Smooth muscle cell (in vitro differentiated cells): Measurements from ENCODE around the gene VAPA. TPM values are rescaled to one million over a fixed set of nuclear protein-coding genes. Genes with fewer than 3 reads are reported as not detected.
A peak's percentile ranks its signal among the peaks of the same experiment; 100 is the strongest.

Source experiments
- DNase-seq: peaks from one replicate; lab custom pipeline; 2025; ENCODE audit not compliant: unreplicated experiment; lab: John Stamatoyannopoulos, UW
- H2AFZ ChIP-seq: fragments of 200-600 bp; sonication (generic); 2 replicates; pipeline ENCODE4 v1.6.0; 2016; ENCODE audit warnings: antibody characterized with exemption, low read depth, mild to moderate bottlenecking
- H3F3A ChIP-seq: fragments of 200-600 bp; sonication (generic); 2 replicates; pipeline ENCODE4 v1.6.0; 2017; ENCODE audit warnings: antibody characterized with exemption, low read depth
- H3K27ac ChIP-seq: fragments of 200-600 bp; sonication (generic); 2 replicates; pipeline ENCODE4 v1.5.1; 2016; ENCODE audit warnings: low read depth, mild to moderate bottlenecking
- H3K27me3 ChIP-seq: fragments of 200-600 bp; sonication (generic); 2 replicates; pipeline ENCODE4 v1.6.1; 2016; ENCODE audit warnings: low read depth, mild to moderate bottlenecking
- H3K36me3 ChIP-seq: fragments of 200-600 bp; sonication (generic); 2 replicates; pipeline ENCODE4 v1.5.1; 2016; ENCODE audit warnings: low read depth
- H3K4me1 ChIP-seq: fragments of 200-600 bp; sonication (generic); 2 replicates; pipeline ENCODE4 v1.5.1; 2016; ENCODE audit warnings: low read depth
- H3K4me2 ChIP-seq: fragments of 200-600 bp; sonication (generic); 2 replicates; pipeline ENCODE4 v1.6.0; 2016; ENCODE audit warnings: mild to moderate bottlenecking
- H3K4me3 ChIP-seq: fragments of 200-600 bp; sonication (generic); 2 replicates; pipeline ENCODE4 v1.5.1; 2016; ENCODE audit warnings: mild to moderate bottlenecking
- H3K79me2 ChIP-seq: fragments of 200-600 bp; sonication (generic); 2 replicates; pipeline ENCODE4 v1.6.0; 2016; ENCODE audit warnings: low read depth, mild to moderate bottlenecking
- H3K9ac ChIP-seq: fragments of 200-600 bp; sonication (generic); 2 replicates; pipeline ENCODE4 v1.6.0; 2016; ENCODE audit warnings: low read depth
- H3K9me3 ChIP-seq: fragments of 200-600 bp; sonication (generic); replicated peaks from 2 replicates; pipeline ENCODE4 v1.5.1; 2016; ENCODE audit warnings: low read depth
- H4K20me1 ChIP-seq: fragments of 200-600 bp; sonication (generic); 2 replicates; pipeline ENCODE4 v1.6.0; 2016; ENCODE audit warnings: low read depth
- CTCF ChIP-seq: fragments of 200-600 bp; sonication (generic); IDR thresholded peaks from 2 replicates; pipeline ENCODE4 v1.5.1; 2017; ENCODE audit warnings: borderline replicate concordance, mild to moderate bottlenecking, antibody characterized with exemption; ENCODE audit not compliant: insufficient read depth, poor library complexity, severe bottlenecking
- whole genome bisulfite sequencing: methylation state at CpG from one replicate; pipeline ENCODE4 v1.1.7; 2016; ENCODE audit warnings: low lambda C conversion rate; 5-methylcytosine and 5-hydroxymethylcytosine counted together
- polyA plus RNA-seq: library from polyadenylated mRNA; unstranded; fragments of >200 nt; fragmentation: Nextera tagmentation; extraction: Ambion mirVana; gene quantifications from 2 replicates; pipeline ENCODE4 v1.2.1, GENCODE V29; 2016
- total RNA-seq: library from RNA; depleted of rRNA; stranded (reverse); fragments of >200 nt; gene quantifications from 2 replicates; pipeline ENCODE4 v1.2.3, GENCODE V29; 2014

The VAPA gene
- total and polyA plus RNA-seq, 2 experiments from 2014 or later: 315 to 350 TPM

- TF ChIP-seq CTCF: no peak
- Histone ChIP-seq H3K4me2 (peak overlapping the region; percentile 83), H3K36me3 (no peaks in the 10 kb centered on the region), H3K4me1 (peaks cover 22% of the 10 kb centered on the region), H4K20me1 (peaks cover 35% of the 10 kb centered on the region), H3K9ac (peak overlapping the region; percentile 100), H3K9me3 (no peaks in the 10 kb centered on the region), H3K27me3 (no peaks in the 10 kb centered on the region), H3K79me2 (peaks cover 40% of the 10 kb centered on the region), H3K27ac (peak overlapping the region; percentile 100), H2AFZ (peak overlapping the region; percentile 53), H3K4me3 (peak overlapping the region; percentile 85), H3F3A (no peaks in the 10 kb centered on the region)
- DNase-seq: no peak
- 8% methylated on average over 12 of the region's 12 CpGs for WGBS
Observed at GRCh38 chr18:9913151-9913525, 678 bp upstream of the VAPA start.

GRCh38 chr18:9914334-9914583 lies 443 bp downstream of the VAPA start:
- Histone ChIP-seq H3F3A (no peaks in the 10 kb centered on the region), H2AFZ (peak overlapping the region; percentile 41), H4K20me1 (peaks cover 47% of the 10 kb centered on the region), H3K4me2 (peak overlapping the region; percentile 83), H3K27me3 (no peaks in the 10 kb centered on the region), H3K9me3 (no peaks in the 10 kb centered on the region), H3K9ac (peak overlapping the region; percentile 100), H3K36me3 (no peaks in the 10 kb centered on the region), H3K4me1 (peaks cover 30% of the 10 kb centered on the region), H3K4me3 (peak overlapping the region; percentile 85), H3K79me2 (peaks cover 51% of the 10 kb centered on the region), H3K27ac (peak overlapping the region; percentile 100)
- no peak for DNase-seq
- WGBS: 0% methylated on average over 3 of the region's 35 CpGs
- TF ChIP-seq CTCF: no peak

DNA sequence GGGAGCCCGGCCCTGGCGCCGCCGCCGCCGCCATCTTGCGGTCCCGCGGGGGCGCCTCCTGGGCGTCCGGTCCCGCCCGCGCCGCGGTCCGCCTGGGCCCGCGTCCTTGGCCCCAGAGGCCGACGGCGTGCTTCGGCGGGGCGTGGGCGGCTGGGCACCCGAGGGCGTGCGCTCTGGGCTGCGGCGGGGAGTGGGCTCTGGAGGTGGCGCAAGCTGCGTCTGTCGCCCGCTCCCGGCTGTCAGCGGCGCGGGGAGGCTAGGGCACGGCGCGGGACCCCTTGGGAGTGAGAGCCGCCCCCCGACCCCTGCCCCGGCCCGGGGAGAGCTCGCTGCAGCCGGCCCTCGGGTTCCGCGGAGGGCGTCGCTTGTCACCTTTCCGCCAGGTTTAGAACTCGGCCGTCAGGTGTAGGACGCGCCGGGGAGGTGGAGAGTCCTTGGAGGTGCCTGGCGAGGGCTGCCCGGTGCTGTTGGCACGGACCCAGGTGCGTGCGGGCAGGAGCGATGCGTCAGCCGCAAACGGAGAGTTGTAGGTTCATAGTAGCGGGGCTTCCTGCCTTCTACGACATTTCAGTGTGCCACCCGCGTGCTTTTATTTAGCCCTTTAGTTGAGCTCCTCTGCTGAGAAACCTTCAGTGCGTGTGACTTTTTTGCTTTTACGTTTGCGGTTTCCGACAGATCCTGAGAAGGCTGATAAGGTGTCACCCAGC lies 921 bp downstream of the VAPA start:
- no peaks in the 10 kb centered on the region for H3K36me3 ChIP-seq
- H3K79me2 ChIP-seq: peaks cover 56% of the 10 kb centered on the region
- H3K4me1 ChIP-seq: peaks cover 31% of the 10 kb centered on the region
- H2AFZ ChIP-seq: no peak overlapping the region
- TF ChIP-seq CTCF: no peak
- H3K4me3 ChIP-seq: peak overlapping the region; percentile 85
- no peaks in the 10 kb centered on the region for H3F3A ChIP-seq
- H3K9ac ChIP-seq: peak overlapping the region; percentile 100
- DNase-seq: peak; percentile 37
- no peaks in the 10 kb centered on the region for H3K9me3 ChIP-seq
- WGBS: under 1% methylated on average over 47 of the region's 77 CpGs
- H3K4me2 ChIP-seq: peak overlapping the region; percentile 88
- peak overlapping the region; percentile 100 for H3K27ac ChIP-seq
- no peaks in the 10 kb centered on the region for H3K27me3 ChIP-seq
- H4K20me1 ChIP-seq: peaks cover 51% of the 10 kb centered on the region
